HL-60 (cell line): Measurements from ENCODE around the gene DNASE1.

ENCODE experiments used
- POLR2AphosphoS5 ChIP-seq: IDR thresholded peaks from 2 replicates; pipeline ENCODE4 v1.6.1; 2012; ENCODE audit warnings: low read depth
- REST ChIP-seq: IDR thresholded peaks from 2 replicates; pipeline ENCODE4 v1.6.1; 2012; ENCODE audit warnings: low read depth; ENCODE audit not compliant: insufficient replicate concordance
- TF ChIP-seq, protein P1 (sequence below): IDR thresholded peaks from one replicate; pipeline ENCODE4 v1.5.1; 2011; ENCODE audit warnings: low read length, control low read depth, inconsistent platforms; ENCODE audit not compliant: insufficient read depth

GRCh38 chr16:3670711-3671110, 16.2 kb downstream of the DNASE1 start:
- TF ChIP-seq POLR2AphosphoS5 = no peak
- no peak for TF ChIP-seq REST
- TF ChIP-seq, protein P1, sequence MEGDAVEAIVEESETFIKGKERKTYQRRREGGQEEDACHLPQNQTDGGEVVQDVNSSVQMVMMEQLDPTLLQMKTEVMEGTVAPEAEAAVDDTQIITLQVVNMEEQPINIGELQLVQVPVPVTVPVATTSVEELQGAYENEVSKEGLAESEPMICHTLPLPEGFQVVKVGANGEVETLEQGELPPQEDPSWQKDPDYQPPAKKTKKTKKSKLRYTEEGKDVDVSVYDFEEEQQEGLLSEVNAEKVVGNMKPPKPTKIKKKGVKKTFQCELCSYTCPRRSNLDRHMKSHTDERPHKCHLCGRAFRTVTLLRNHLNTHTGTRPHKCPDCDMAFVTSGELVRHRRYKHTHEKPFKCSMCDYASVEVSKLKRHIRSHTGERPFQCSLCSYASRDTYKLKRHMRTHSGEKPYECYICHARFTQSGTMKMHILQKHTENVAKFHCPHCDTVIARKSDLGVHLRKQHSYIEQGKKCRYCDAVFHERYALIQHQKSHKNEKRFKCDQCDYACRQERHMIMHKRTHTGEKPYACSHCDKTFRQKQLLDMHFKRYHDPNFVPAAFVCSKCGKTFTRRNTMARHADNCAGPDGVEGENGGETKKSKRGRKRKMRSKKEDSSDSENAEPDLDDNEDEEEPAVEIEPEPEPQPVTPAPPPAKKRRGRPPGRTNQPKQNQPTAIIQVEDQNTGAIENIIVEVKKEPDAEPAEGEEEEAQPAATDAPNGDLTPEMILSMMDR = no peak
